A549 treated with DMSO at 1 μM for 4 hours (cell line): ENCODE data around the gene RNF40. TPM values are rescaled to one million over a fixed set of nuclear protein-coding genes. Genes with fewer than 3 reads are reported as not detected.

Experiments
- total RNA-seq: library from RNA; stranded (reverse); fragments of 200-300 nt; extraction: Qiagen RNA extraction; gene quantifications from 5 replicates; pipeline ENCODE4 v1.2.3, GENCODE V29; 2022; ENCODE audit warnings: low read depth

Gene RNF40
- total RNA-seq: 63.7 to 91.5 TPM (median 86.1 TPM) in 5 replicates

DNA sequence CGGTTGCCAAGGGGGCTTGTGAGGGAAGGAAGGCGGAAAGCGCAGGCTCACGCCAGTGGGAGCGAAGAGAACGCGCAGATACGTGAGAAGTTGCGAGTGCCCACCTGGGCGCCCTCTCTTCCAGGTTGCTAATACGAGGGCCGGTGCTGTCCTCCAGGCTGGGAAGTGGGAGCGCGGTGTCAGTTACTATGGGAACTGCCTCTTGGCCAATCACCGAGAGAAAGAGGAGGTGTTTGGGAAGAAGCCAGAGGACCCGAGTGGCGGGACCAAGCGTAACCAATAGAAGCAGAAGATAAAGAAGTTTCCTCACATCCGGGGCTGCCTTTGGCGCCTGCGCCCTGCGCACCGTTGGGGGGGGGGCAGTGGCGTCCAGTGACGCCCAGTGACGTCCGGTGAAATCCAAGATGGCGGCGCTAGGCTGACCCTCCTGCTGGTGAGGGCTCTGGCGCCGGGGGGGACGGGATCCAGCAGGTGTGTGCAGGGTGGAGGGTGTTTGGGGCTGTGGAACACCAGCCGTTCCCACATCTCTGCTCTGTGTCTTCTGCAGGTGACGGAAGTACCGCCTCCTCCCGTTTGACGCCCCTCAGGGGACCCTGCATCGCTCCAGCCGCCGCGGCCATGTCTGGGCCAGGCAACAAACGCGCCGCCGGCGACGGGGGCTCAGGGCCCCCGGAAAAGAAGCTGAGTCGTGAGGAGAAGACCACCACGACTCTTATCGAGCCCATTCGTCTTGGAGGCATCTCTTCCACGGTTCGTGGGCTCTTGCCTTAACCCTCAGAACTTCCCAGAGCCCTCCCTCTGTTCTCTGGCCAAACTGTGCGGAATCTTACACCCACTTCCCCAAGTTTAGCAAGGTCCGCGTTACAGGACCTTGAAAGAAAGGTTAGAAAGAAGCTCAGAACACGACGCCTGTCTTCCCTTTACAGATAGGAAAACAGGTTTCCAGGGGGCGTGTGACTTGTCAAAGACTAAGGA, at the start of gene RNF40, which contains the start of gene CFAP119:
Gene RNF40, plus strand, starts transcription at position 395 of the 975 bp plus-strand sequence. Its CDS starts 224 bp downstream, at position 619.
Gene CFAP119, minus strand, starts transcription at position 135 of the 975 bp plus-strand sequence. CDS start 314 bp downstream, outside the sequence.

DNA sequence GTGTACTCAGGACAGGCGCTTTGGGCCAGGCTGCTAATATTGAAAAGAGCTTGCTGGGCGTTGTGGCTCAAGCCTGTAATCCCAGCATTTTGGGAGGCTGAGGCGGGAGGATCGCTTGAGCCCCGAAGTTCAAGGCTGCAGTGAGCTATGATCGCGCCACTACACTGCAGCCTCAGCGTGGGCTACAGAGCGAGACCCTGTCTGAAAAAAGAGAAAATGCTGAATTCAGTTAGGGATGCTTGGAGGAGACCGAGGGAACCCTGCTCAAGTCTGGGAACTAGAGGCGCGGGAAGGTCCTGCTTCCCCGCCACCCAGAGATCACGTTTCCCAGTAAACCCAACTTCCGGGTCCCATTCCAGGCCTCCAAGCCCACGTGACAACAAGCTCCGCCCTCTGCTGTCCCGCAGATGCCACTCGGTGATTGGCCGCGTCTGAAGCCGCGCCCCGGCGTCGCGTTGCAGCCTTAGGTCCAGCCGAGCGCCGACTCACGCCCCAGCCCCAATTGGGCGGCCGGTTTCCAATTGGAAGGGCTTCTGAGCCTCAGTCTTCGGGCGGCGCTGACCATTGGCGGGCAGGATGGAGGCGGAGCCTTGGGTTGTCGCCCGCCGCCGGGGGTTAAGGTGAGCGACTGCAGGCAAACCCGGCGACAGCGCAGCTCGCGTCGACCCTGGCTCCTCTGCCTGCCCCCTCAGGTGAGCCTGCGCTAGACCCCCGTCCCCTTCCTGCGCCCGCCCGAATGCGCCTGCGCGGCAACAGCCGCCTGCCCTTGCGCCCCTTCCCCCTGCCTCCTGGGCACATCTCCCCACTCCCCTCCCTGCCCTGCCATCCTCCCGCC, 14.1 kb upstream of the RNF40 start, which contains the start of gene PHKG2:
Gene PHKG2, plus strand, starts transcription at position 627 of the 835 bp plus-strand sequence. CDS start 396 bp downstream, outside the sequence.

DNA sequence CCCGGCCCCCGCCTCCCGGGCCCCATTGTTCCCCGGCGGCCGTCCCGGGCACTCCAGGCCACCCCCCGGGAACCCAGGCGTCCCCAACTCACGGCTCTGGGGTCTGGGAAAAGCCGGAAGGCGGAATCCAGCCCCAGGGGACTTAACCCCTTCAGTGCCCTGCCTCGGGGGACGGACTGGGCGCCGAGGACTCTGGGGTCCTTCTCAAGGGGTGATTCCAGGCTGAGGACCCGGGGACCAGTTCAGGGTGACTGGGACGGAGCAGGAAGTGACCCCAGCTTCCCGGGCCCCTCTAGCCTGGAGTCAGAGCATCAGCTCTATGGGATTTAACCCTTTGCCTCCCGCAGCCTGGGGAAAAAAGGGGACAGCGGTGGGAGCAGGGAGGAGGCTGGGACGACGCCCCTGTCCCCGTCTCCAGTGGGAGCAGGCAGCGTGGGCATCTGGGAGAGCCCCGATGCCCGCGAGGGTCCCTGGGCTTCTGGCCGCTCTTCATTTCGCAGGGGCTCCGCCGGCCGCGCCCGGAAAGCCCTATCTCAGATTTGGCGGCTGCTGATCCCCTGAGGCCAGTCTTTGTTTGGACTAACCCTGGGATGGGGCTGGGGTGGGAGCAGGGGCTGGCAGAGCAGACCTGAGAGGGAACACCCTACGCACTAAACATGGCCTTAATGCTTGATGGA, 25.0 kb downstream of the RNF40 start, which contains the start of gene ZNF629:
Gene ZNF629, minus strand, starts transcription at position 270 of the 677 bp plus-strand sequence. CDS start 2,723 bp downstream, outside the sequence.

Other genes starting within 250 kb of the RNF40 start
- gene ZNF768, start 235.8 kb upstream of the RNF40 start, total RNA-seq: 38.0 to 49.6 TPM (median 44.5 TPM) in 5 replicates
- 3.1 to 5.1 TPM (median 4.6 TPM) in 5 replicates for gene ZNF747, start 227.5 kb upstream of the RNF40 start, total RNA-seq
- gene ZNF764, start 203.9 kb upstream of the RNF40 start, total RNA-seq: 5.2 to 6.3 TPM (median 5.6 TPM) in 5 replicates
- 5.5 to 10.0 TPM (median 7.8 TPM) in 5 replicates for gene ZNF688, start 190.6 kb upstream of the RNF40 start, total RNA-seq
- not detected in 5 replicates for gene ZNF785, start 176.6 kb upstream of the RNF40 start, total RNA-seq
- 7.5 to 9.6 TPM (median 8.7 TPM) in 5 replicates for gene ZNF689, start 151.9 kb upstream of the RNF40 start, total RNA-seq
- 17.7 to 27.0 TPM (median 23.7 TPM) in 5 replicates for gene PRR14, start 111.4 kb upstream of the RNF40 start, total RNA-seq
- gene FBRS, start 103.9 kb upstream of the RNF40 start, total RNA-seq: 33.6 to 48.2 TPM (median 42.9 TPM) in 5 replicates
- 16.5 to 36.0 TPM (median 27.7 TPM) in 5 replicates for gene SRCAP, start 63.2 kb upstream of the RNF40 start, total RNA-seq
- 20.6 to 29.8 TPM (median 23.1 TPM) in 5 replicates for gene PHKG2, start 13.9 kb upstream of the RNF40 start, total RNA-seq
- gene CFAP119, start 260 bp upstream of the RNF40 start, total RNA-seq: 6.9 to 9.1 TPM (median 8.2 TPM) in 5 replicates
- 15.6 to 23.9 TPM (median 17.6 TPM) in 5 replicates for gene ZNF629, start 24.9 kb downstream of the RNF40 start, total RNA-seq
- 24.4 to 38.8 TPM (median 34.4 TPM) in 5 replicates for gene BCL7C, start 131.8 kb downstream of the RNF40 start, total RNA-seq
- 0.12 to 0.26 TPM (median 0.21 TPM) in 4 of 5 replicates, not detected in the other for gene CTF1, start 134.3 kb downstream of the RNF40 start, total RNA-seq
- gene FBXL19, start 161.2 kb downstream of the RNF40 start, total RNA-seq: 12.1 to 25.6 TPM (median 20.3 TPM) in 5 replicates
- gene ORAI3, start 186.7 kb downstream of the RNF40 start, total RNA-seq: 12.5 to 15.3 TPM (median 13.2 TPM) in 5 replicates
- gene SETD1A, start 195.4 kb downstream of the RNF40 start, total RNA-seq: 19.1 to 23.3 TPM (median 20.8 TPM) in 5 replicates
- gene HSD3B7, start 222.9 kb downstream of the RNF40 start, total RNA-seq: 12.8 to 14.8 TPM (median 13.7 TPM) in 5 replicates
- 1.6 to 2.1 TPM (median 1.8 TPM) in 5 replicates for gene STX1B, start 248.3 kb downstream of the RNF40 start, total RNA-seq